Inflammatory macrophage treated with lipopolysaccharide for 1 hour (primary cell): ENCODE measurements around the gene PSMC3IP.
"Not testable (repeated sequence)": the region's sequence is repeated elsewhere in the genome, so short reads cannot be mapped to it uniquely, and the experiment has no call there.

ENCODE experiments used
- DNase-seq, 2 donors: peaks; one replicate each; pipeline ENCODE4 v3.0.0-alpha.2; 2020 to 2022

Gene PSMC3IP, protein sequence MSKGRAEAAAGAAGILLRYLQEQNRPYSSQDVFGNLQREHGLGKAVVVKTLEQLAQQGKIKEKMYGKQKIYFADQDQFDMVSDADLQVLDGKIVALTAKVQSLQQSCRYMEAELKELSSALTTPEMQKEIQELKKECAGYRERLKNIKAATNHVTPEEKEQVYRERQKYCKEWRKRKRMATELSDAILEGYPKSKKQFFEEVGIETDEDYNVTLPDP

DNA sequence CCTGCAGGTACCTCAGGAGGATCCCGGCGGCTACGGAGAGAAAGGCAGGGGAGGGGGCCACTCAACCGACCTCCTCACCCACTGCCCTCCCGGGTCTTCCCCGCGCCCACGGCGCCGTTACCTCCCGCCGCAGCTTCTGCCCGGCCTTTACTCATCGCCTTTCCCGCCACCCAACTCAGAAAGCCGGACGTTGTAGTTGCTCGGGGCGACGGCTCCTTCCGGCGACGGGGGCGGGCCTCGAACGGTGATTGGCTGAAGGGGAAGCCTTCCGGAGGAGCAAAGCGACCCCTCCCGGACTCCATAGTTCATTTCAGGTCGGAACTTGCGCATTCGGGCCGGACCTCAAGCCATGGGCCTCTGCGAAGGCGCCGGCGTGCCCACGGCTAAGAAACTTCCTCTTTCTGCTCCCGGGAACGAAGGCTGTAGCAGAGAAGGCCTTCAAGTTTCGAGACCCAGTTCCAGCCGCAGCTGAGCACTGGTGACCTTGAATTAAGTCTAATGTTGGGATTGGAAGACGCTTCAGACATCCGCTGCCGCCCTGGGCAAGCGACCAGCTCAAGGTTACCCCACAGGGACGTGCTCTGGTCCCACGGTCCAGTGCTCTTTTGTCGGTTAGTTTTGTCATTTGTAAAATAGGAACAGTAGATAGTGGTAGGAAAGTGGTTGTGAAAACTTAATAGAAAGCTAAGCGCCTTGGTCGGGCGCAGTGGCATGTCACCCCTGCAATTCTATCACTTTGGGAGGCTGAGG lies at the start of gene PSMC3IP:
TSS of gene PSMC3IP (minus strand) at position 198 of the 750 bp plus-strand sequence. CDS start at position 155, 43 bp downstream.
- peak; percentile 97 to 98 for DNase-seq

DNA sequence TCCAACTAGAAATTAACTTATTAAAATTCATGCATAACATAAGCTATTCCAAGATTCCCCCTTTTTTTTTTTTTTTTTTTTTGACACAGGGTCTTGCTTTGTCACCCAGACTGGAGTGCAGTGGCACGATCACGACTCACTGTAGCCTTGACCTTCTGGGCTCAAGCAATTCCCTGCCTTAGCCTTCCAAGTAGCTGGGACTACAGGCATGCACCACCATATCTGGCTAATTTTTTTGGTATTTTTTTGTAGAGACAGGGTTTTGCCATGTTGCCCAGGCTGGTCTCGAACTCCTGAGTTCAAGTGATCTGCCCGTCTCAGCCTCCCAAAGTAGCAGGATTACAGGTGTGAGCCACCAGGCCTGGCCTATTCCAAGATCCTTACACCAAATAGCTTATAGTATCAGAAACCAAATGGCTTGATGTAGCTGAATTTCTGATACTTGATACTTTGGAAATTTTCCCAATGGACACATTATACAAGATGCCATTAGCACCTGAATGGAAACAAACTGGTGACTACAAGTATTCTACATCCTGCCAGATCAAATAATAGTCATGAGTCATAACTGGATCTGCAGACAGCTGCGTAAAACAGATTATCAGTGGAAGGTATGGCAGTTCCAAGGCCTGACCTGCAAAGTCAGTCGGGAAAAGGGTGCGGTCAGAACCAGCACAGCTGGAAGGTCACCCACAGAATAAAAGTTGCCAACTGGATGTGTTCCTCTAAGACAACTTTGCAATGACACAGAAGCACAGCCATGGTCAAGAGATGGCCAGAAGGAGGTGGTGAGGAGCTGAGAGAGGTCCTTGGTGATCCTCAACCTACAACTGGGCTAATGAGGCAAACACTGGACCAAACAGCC lies 46.4 kb upstream of the PSMC3IP start:
- no peak for DNase-seq

DNA sequence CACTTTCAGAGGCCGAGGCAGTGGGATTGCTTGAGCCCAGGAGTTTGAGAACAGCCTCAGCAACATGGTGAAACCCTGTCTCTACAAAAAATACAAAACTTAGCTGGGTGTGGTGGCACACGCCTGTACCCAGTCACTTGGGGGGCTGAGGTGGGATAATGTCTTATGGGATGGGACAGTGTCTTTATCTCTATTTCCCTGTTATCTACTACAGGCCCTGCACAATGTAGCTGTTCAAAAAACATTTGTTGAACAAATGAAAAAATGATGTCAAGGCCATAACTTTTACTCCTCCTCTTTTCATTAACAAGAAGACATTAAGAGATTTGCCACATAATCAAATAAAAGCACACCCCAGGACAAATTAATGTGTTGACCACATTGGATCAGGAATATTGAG lies 45.7 kb upstream of the PSMC3IP start:
- DNase-seq = no peak

DNA sequence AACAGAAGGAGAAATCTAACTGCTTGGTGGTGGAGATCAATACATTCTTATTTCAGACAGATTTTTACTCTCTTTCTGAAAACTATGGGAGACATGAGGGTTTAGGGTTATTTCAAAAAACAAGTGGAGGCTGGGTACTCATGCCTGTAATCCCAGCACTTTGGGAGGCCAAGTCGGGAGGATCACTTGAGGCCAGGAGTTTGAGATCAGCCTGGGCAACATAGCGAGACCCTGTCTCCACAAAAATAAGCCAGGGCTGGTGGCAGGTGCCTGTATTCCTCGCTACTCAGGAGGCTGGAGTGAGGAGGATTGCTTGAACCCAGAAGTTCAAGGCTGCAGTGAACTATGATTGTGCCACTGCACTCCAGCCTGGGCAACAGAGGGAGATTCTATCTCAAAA lies 44.5 kb upstream of the PSMC3IP start:
- DNase-seq = not testable (repeated sequence)

DNA sequence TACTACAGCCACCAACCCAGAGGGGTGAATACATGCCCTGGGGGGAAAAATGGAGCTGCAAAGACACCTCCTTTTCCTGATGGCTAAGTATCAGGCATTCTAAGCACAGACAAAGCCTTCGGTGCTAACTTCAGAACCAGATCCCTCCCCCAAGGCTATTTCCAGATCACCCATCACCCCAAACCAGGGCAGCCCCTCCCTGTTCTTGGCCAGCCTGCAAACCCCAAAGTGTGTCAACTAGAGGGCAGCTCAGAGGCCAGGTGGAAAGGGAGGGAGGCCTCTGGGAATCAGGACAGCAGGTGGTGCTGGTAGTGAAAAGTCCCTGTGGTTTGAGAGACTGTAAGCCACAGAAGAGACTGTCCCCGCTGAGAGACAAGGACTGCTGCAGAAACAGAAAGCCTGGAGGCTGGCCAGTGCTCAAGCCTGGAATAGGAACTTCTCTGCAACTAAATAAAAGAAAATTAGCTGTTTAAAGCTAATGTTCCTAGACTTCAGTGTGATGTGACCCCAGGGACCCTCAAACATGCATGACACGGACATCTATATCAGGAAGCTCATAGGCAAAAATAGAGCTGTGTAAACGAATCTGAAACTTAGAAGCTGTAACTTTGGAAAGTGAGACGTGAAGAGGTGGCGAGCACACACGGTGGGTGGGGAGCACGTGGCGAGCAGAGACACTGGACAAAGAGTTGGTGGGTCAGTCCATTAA lies 41.1 kb upstream of the PSMC3IP start:
- DNase-seq = no peak

DNA sequence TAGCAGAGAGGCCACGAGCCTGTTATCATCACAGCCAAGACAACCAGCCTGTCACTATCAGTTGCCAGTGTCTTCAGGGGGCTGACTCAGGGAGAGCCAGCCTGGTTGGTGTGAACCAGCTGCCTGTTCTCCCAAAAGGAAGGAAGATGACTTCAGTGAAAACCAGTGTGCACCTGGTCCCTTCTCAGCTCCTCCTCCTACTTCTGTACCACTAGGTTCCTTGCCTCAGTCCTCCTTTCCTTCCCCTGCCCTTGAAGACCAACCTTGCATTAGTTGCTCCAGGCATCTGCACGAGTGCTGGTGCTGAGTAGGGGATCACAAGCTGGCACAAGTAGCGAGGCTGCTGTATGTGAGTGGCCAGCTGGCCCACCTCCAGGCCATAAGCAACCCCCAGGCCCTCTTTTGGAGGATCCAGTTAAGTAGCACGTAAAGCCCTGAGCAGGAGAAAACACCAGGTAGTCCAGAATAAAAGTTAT lies 40.5 kb upstream of the PSMC3IP start:
- DNase-seq = no peak

DNA sequence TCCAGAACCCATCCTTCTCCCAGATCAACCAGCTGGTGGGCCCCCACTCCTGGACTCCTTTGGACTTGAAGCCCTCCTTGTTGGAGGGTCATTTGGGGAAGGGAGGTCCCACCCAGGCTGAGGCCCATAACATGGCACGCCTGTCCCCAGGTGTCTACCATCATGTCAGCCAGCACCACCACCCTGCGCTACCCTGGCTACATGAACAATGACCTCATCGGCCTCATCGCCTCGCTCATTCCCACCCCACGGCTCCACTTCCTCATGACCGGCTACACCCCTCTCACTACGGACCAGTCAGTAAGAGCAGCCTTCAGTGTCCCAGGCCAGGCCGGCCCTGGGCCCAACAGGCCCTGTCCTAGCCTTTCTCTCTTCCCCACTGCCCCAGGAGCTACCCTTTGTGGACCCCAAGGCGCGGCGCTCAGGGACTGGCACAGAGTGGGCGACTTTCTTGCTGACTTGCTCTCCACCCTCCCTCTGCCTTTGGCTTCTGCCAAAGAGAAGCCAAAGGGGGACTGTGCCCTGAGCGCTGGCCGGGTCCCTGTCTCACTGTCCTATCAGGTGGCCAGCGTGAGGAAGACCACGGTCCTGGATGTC lies 36.3 kb upstream of the PSMC3IP start:
- no peak for DNase-seq

DNA sequence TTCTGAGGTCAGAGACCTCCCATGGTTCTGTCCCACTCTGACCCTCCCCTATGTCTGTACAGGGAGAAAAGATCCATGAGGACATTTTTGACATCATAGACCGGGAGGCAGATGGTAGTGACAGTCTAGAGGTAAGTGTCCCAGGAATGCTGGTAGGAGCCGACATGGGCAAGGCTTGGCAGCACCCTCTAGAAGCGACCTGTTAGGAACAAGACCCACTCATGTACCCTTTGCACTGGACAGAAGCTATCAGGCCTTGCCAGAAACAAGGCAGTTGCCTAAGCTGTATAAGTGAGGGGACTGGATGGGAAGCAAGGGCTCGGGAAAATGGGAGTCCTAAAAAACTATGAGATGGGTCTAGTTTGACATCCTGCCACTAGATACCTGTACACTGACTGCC lies 34.5 kb upstream of the PSMC3IP start:
- no peak for DNase-seq

DNA sequence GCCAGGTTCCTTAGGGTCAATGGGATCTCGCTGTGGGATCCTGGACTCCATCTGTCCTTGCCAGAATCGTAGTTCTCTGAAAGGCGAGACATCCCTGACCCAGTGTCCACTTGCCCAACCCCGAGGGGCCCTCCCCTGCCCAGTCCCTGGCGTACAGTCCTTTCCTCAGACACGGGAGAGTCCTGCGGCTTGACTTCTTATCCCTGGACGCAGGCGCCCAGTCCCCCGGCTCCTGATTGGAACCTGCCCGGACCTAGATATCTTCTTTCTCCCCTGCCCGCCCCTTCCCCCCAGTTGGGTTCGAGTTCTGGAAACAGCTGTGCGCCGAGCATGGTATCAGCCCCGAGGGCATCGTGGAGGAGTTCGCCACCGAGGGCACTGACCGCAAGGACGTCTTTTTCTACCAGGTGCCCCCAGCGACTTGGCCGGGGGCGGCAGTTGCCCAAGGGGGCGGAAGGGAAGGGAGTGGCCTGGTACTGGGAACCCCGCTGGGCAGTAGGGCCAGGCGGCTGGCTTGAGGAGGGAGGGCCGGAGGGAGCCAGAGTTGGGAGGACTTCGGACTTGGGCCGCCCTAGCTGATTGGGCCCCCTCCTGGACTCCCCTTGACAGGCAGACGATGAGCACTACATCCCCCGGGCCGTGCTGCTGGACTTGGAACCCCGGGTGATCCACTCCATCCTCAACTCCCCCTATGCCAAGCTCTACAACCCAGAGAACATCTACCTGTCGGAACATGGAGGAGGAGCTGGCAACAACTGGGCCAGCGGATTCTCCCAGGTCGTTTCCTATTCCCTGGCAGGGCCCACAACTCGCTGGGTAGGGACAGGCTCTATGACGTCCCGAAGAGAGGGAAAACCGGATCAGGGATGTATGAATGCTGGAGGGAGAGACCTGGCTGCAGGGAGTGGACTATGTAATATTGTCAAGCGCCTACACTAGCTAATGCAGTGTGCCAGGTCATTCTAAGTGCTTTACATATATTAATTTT lies 32.6 kb upstream of the PSMC3IP start:
- not testable (repeated sequence) for DNase-seq

DNA sequence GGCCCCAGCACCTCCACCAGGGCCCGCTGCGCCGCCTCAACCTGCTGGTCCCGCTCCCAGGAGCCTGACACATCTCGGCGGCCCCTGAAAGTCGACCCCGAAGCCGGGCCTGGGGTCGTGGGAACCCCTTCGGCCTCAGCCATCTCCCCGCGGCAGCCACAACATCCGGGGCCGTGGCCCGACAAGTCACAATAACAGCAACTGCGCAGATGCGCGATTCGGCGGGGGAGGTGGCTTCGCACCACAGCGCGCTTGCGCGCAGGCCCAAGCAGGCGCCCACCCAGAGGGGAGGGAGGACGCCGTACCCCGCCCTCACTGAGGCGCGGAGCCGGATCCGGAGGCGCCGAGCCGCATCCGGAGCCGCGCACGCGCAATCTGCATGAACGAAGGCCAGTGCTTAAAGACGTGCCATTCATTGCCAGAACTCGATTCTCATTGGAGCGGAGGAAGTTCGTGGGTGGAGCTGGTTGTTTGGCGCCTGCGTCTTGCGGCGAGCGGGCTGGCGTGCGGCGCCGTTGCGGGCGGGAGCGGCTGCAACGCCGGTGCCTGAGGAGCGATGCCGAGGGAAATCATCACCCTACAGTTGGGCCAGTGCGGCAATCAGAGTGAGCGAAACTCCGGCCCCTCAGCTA lies 31.8 kb upstream of the PSMC3IP start, which contains the start of the genes RETREG3 and TUBG1:
TSS of gene RETREG3 (minus strand) at position 193 of the 632 bp plus-strand sequence. CDS start at position 143, 50 bp downstream.
TSS of gene TUBG1 (plus strand) at position 502 of the 632 bp plus-strand sequence. CDS start at position 557, 55 bp downstream.
- peak; percentile 99 for DNase-seq

DNA sequence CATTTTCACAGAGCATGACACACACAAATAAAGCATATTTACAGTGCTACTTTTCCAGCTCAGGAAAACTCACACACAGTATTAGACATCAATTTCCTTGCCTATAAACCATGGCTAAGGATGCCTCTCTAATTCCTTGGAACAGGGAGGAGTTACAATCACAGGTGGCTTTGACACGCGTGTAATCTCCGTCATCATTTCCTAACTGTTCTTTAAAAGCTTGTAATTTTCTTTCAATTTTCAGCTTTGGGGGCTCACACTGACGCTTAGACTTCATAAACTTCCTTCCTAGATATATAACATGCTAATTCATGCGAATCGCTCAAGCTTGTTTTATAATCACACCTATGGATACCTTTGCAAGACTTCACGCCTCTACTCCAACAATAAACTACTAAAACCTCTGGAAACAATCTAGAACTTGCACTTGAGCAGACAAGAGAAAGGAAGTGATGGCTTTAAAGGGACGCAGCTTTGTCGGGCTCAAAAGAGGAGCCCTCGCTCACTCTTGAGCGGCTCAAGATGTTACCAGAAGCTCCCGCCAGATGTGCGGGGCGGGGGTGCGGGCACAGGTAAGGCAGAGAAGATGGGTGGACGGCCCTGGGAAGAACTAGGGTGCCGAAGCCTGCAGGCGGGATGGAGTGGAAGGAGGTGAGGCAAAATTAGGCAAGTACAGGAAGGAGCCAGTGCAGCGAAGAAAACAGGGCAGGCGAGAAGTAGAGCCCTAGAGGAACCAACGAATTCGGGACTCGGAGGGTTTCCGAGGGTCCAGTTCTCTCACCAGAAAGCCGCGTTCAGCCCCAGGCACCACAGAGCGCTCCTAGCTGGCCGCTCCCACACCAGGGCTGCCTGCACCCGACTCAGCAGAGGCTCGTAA lies 31.0 kb upstream of the PSMC3IP start:
- peak; percentile 6 to 8 for DNase-seq

DNA sequence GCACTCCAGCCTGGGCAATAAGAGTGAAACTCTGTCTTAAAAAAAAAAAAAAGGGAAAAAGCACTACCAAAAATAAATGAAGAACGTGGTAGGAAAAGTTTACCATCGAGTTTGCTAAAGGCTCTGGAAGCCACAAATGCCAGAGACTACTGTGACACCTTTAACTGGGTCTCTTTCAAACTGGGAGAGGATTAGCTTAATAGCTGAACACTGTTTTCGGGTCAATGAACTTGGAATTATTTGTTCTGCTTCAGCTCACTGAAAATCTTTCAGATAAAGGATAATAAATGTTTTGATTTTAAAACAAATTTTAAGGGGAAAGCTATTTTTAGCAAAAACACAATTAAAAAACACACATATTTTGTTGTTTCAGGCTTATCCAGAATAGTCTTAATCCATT lies 30.2 kb upstream of the PSMC3IP start:
- DNase-seq = no peak

DNA sequence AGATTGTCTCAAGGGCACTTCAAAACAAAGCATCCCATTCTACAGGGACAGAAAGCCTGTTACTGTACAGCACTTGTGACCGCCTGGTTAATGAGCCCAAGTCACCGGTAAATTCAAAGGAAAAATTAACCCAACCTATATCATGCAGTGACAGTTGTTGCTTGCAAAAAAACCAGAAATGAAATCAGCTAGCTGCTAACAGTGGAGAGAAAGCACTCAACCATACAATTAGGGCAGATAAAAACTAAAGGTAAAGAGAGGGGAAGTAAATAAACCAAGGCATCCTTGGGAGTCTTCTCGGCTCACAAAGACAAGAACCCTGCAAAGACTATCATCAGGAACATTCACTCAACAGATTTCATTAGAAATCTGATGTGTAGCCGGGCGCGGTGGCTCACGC lies 25.8 kb upstream of the PSMC3IP start:
- DNase-seq = no peak

DNA sequence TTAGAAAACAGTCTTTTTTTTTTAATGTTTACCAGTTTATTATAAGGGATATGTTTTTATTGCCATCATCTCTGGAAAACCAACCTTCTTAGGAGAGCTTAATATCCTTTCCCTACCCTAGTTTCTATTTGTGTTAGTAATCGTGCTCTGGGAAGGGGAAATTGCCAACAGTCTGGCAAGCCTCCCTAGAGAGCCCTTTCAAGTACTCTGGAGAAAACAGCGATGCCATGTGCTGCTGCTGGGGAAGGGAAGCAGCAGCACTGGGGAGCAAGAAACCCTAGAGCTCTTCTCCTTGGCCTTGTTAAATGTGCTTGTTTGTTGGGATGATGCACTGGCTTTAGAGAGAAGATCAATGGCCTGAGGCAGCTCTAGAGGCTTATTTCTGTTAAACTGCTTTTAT lies 21.4 kb upstream of the PSMC3IP start:
- DNase-seq = no peak

DNA sequence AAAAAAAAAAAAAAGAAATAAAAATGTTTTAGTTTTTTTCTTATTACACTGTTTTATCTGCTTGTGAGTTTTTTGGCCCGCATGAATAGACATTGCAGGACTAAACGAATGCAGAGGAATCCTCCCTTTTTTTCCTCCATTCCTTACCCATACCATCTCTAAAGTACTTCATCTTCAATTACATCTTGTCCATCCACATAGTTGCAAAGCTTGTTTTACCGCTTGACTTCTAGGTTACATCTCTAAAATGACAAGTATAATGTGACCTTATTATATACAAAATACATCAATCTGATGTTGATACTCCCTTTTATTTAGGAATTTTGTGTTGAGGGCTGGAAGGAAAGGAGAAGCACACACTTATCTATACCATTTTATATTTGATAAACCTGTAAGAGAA lies 18.9 kb upstream of the PSMC3IP start:
- DNase-seq = no peak

DNA sequence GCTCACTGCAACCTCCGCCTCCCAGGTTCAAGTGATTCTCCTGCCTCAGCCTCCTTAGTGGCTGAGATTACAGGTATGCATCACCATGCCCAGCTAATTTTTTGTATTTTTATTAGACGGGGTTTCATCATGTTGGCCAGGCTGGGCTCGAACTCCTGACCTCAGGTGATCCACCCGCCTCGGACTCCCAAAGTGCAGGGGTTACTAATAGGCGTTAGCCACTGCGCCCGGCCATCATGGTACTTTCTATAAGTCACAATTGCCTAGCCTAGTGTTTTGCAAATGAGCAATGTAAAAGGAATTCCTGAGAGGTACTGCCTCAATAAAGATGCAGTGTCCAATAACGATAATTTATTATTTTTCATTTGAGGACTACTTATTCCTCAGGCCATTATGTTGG lies 13.9 kb upstream of the PSMC3IP start:
- DNase-seq = no peak

DNA sequence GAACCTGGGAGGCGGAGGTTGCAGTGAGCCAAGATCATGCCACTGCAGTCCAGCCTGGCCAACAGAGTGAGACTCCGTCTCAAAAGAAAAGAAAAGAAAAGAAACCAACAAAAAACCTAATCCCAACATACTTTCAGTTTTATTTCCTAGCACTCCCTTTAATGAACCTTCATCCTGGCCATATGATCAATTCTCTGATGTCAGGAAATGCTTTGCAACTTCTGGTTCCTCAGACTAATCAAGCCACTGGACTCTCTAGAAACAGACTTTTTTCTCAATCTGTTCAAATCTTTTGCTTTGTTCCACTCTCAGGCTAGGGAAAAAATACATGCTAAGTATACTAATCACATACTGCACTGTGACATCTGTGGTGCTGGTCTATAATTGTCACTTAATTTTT lies 13.4 kb upstream of the PSMC3IP start:
- DNase-seq = no peak

DNA sequence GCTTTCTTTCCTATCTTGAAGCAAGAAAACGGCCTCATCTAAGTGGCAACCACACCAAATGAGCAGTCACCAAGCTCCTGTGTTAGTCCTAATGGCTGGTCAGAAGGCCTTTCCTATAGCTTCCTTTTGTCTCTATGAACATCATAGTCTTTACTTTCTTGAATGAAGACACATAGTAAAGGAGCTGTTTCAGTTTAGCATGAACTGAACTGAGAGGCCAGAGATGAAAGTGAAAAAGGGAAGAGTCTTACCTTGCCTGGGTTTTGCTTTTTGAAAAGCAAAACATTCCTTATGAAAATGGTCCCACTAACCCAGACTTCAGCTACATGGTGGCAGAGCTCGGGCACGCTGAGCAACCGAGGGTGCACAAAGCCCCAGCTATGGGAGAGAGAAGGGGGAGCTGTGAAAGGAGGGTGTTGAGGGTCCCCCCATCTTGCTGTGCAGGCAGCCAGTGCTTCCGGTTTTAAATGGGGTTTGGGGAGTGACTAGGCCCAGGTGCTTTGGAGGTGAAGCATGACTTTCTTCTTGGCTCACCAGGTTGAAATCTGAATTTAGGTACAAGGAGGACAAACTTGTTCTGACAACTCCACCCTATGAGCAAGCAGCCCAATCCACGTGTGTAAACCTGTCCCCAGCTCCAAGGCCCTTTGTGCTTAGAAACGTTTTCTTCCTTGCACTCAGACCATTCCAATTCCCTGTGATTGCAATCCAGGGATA lies 9.1 kb upstream of the PSMC3IP start:
- DNase-seq = no peak

DNA sequence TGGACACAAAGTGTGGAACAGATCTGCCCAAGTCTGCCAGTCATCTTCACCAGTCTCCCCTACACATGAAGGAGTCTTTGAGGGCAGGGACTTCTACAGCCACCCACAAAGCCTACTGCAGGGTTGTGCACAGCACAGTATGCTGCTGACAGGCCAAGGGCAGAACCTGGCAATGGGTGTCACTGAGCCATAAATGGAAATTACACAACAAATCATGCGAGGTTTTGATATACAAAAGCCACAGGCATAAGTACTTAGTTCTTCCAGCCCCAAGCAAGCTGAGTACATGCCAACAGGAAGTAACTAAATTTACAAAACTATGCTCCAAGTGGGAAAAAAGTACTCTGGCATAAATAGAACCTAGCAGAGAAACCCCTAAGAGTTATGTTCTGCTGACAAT lies 7.8 kb upstream of the PSMC3IP start:
- DNase-seq = peak; percentile 52 to 77
